Stomach (tissue), 9 donors: Measurements from ENCODE around the gene TJP1. TPM values are rescaled to one million over a fixed set of nuclear protein-coding genes. Genes with fewer than 3 reads are reported as not detected.

Experiments used
- DNase-seq, 2 donors: peaks; one replicate each; pipeline versions ENCODE4 v3.0.0 to v3.0.0-alpha.2; 2013 to 2019
- H3K27ac ChIP-seq, 5 donors: fragments of 200-600 bp in 4 of 5; sonication (generic) in 4 of 5; one replicate each; pipeline ENCODE4 v1.5.1; 2013 to 2019; ENCODE audit warnings: mild to moderate bottlenecking in 1 of 5, moderate library complexity in 1 of 5
- H3K27me3 ChIP-seq, 3 donors: fragments of 200-600 bp; sonication (generic); one replicate each; pipeline ENCODE4 v1.5.1; 2017 to 2019; ENCODE audit warnings: mixed run types in 1 of 3
- H3K36me3 ChIP-seq, 4 donors: fragments of 200-600 bp; sonication (generic); 1 replicate in 3 of 4; 2 replicates in 1 of 4; pipeline ENCODE4 v1.5.1; 2016 to 2019
- H3K4me1 ChIP-seq, 4 donors: fragments of 200-600 bp; sonication (generic); one replicate each; pipeline ENCODE4 v1.5.1; 2016 to 2019
- H3K4me3 ChIP-seq, 4 donors: fragments of 200-600 bp; sonication (generic) in 3 of 4; one replicate each; pipeline ENCODE4 v1.5.1; 2016 to 2019; ENCODE audit warnings: mild to moderate bottlenecking in 1 of 4
- H3K9me3 ChIP-seq, 4 donors: fragments of 200-600 bp; sonication (generic); one replicate each; pipeline ENCODE4 v1.5.1; 2016 to 2019
- EP300 ChIP-seq: sonication (generic); formaldehyde crosslinking; IDR thresholded peaks from one replicate; pipeline ENCODE4 v1.6.1; 2017; ENCODE audit warnings: antibody characterized with exemption
- POLR2A ChIP-seq, 4 donors: fragments of 450-650 bp; IDR thresholded peaks; one replicate each; pipeline ENCODE4 v1.6.1; 2016; ENCODE audit warnings: antibody characterized with exemption in 4 of 4, control low read depth in 2 of 4, mild to moderate bottlenecking in 1 of 4, moderate library complexity in 1 of 4
- POLR2AphosphoS5 ChIP-seq, 3 donors: sonication (generic); formaldehyde crosslinking; IDR thresholded peaks; one replicate each; pipeline ENCODE4 v1.6.1; 2016; ENCODE audit warnings: antibody characterized with exemption in 3 of 3
- WGBS, 5 donors: extraction: QIAGEN DNeasy Blood & Tissue Kit in 3 of 5; methylation state at CpG; one replicate each; pipeline versions ENCODE4 v1.1.5 to v1.1.7; 2013 to 2018; 5-methylcytosine and 5-hydroxymethylcytosine counted together
- intact Hi-C: fragments of 100-400 bp; cut with DNase I; formaldehyde crosslinking; loops from one replicate; pipeline ENCODE4 v1.15.1; 2023; ENCODE audit warnings: low total_unique reads
- polyA plus RNA-seq, 3 donors: library from polyadenylated mRNA; stranded (reverse); fragments of 200-250 nt; gene quantifications; one replicate each; pipeline ENCODE4 v1.2.3, GENCODE V29; 2013
- total RNA-seq, 5 donors: library from RNA; depleted of rRNA; stranded (reverse); fragments of >200 nt; gene quantifications; one replicate each; pipeline versions ENCODE4 v1.1.0 to v1.2.3, GENCODE V29; 2014 to 2016
- TF ChIP-seq, protein P1 (sequence below), 7 experiments: fragments of 450-650 bp in 4 of 7; fragments of 200-600 bp in 3 of 7; sonication (generic) in 3 of 7; IDR thresholded peaks; one replicate each; pipeline ENCODE4 v1.5.1; 2016 to 2019; ENCODE audit warnings: antibody characterized with exemption in 7 of 7, control low read depth in 2 of 7, mild to moderate bottlenecking in 1 of 7
- donor health status: healthy with polysubstance abuse.
- donor health status: Bipolar disorder and iron deficiency.
- donor health status: healthy.

Gene TJP1
- total and polyA plus RNA-seq, 8 donors, result 12.3 to 167 (median 70.7) TPM

DNA sequence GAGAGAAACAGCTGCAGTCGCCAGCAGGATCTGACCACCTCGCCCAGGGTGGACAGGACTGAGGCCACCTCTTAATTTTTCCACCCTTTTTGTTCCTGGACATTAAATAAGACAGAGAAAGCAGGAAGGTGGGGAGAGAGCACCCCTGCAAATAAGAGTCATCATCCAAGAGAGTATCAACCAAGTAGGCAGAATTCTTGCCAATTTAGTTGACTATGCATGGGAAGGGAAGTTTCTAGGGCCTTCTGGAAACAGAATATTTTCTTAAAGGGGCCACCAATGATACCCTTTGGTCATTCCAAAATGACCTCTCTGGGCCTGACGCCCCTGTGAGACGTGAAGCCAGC lies 136.2 kb downstream of the TJP1 start:
- peaks cover 14 to 19% (median 16%) of the 10 kb centered on the region in 4 donors for H3K4me1 ChIP-seq
- intact Hi-C loops, result no loop called here
- H3K9me3 ChIP-seq, result no peaks in the 10 kb centered on the region
- H3K27ac ChIP-seq, result peak overlapping the region in 1 of 5 donors; percentile 85
- no peaks in the 10 kb centered on the region for H3K36me3 ChIP-seq
- TF ChIP-seq POLR2A (IDR thresholded peaks at IDR 0.05) (no peak), EP300 (no peak), POLR2AphosphoS5 (IDR thresholded peaks at IDR 0.05) (no peak)
- TF ChIP-seq, protein P1, sequence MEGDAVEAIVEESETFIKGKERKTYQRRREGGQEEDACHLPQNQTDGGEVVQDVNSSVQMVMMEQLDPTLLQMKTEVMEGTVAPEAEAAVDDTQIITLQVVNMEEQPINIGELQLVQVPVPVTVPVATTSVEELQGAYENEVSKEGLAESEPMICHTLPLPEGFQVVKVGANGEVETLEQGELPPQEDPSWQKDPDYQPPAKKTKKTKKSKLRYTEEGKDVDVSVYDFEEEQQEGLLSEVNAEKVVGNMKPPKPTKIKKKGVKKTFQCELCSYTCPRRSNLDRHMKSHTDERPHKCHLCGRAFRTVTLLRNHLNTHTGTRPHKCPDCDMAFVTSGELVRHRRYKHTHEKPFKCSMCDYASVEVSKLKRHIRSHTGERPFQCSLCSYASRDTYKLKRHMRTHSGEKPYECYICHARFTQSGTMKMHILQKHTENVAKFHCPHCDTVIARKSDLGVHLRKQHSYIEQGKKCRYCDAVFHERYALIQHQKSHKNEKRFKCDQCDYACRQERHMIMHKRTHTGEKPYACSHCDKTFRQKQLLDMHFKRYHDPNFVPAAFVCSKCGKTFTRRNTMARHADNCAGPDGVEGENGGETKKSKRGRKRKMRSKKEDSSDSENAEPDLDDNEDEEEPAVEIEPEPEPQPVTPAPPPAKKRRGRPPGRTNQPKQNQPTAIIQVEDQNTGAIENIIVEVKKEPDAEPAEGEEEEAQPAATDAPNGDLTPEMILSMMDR (IDR thresholded peaks at IDR 0.05), result no peak
- no peaks in the 10 kb centered on the region for H3K27me3 ChIP-seq
- 77 to 93% (median 89%) methylated on average over 4 of the region's 4 CpGs for WGBS, 5 donors
- H3K4me3 ChIP-seq, result no peak overlapping the region
- DNase-seq, result no peak

- intact Hi-C loops, result no loop called here
- Histone ChIP-seq H3K27me3 (no peaks in the 10 kb centered on the region), H3K27ac (no peak overlapping the region), H3K4me1 (peaks cover 12 to 16% (median 14%) of the 10 kb centered on the region in 4 donors), H3K36me3 (no peaks in the 10 kb centered on the region), H3K4me3 (no peak overlapping the region), H3K9me3 (no peaks in the 10 kb centered on the region)
- 78 to 88% (median 83%) methylated on average over 19 to 20 of the region's 20 CpGs for WGBS, 5 donors
- TF ChIP-seq POLR2A (IDR thresholded peaks at IDR 0.05) (no peak), EP300 (no peak), POLR2AphosphoS5 (IDR thresholded peaks at IDR 0.05) (no peak)
- TF ChIP-seq, protein P1 (IDR thresholded peaks at IDR 0.05), result no peak
- no peak for DNase-seq
Observed at GRCh38 chr15:29685156-29686078, 136.9 kb downstream of the TJP1 start.

- H3K9me3 ChIP-seq, result no peaks in the 10 kb centered on the region
- H3K36me3 ChIP-seq, result no peaks in the 10 kb centered on the region
- H3K27me3 ChIP-seq, result no peaks in the 10 kb centered on the region
- peaks cover 11 to 18% (median 13%) of the 10 kb centered on the region in 4 donors for H3K4me1 ChIP-seq
- H3K4me3 ChIP-seq, result no peak overlapping the region
- TF ChIP-seq POLR2A (IDR thresholded peaks at IDR 0.05) (no peak), POLR2AphosphoS5 (IDR thresholded peaks at IDR 0.05) (no peak), EP300 (no peak)
- TF ChIP-seq, protein P1 (IDR thresholded peaks at IDR 0.05), result no peak
- no peak for DNase-seq
- H3K27ac ChIP-seq, result no peak overlapping the region
- intact Hi-C loops, result no loop called here
- 89 to 97% (median 95%) methylated on average over 3 of the region's 3 CpGs for WGBS, 5 donors
Observed at GRCh38 chr15:29682781-29683180, 139.5 kb downstream of the TJP1 start.

GRCh38 chr15:29682361-29682760 lies 139.9 kb downstream of the TJP1 start:
- 81 to 99% (median 95%) methylated on average over 3 to 4 of the region's 4 CpGs for WGBS, 5 donors

More at GRCh38 chr15:29682361-29682760, 139.9 kb downstream of the TJP1 start:
- no peak for DNase-seq
- TF ChIP-seq, protein P1 (IDR thresholded peaks at IDR 0.05), result no peak
- TF ChIP-seq POLR2AphosphoS5 (IDR thresholded peaks at IDR 0.05), result no peak
- no peak for TF ChIP-seq POLR2A (IDR thresholded peaks at IDR 0.05)
- TF ChIP-seq EP300, result no peak
- H3K9me3 ChIP-seq, result no peaks in the 10 kb centered on the region
- no peaks in the 10 kb centered on the region for H3K27me3 ChIP-seq
- no peak overlapping the region for H3K27ac ChIP-seq
- H3K4me1 ChIP-seq, result peaks cover 8 to 17% (median 13%) of the 10 kb centered on the region in 4 donors
- intact Hi-C loops, result no loop called here
- no peaks in the 10 kb centered on the region for H3K36me3 ChIP-seq
- H3K4me3 ChIP-seq, result no peak overlapping the region
